Sciatic nerve (tissue), 2 donors: ENCODE results near the gene ANKRD34C. TPM values are rescaled to one million over a fixed set of nuclear protein-coding genes. Genes with fewer than 3 reads are reported as not detected.
"Not testable (repeated sequence)": the region's sequence is repeated elsewhere in the genome, so short reads cannot be mapped to it uniquely, and the experiment has no call there.

ENCODE experiments used
- ATAC-seq: fragments of 200-7000 bp; cut with Tn5 transposase; one replicate; pipeline ENCODE4 v1.9.1; 2020; ENCODE audit warnings: mild to moderate bottlenecking, moderate library complexity
- DNase-seq: peaks from one replicate; pipeline ENCODE4 v3.0.0-alpha.2; 2020; ENCODE audit warnings: low spot score
- intact Hi-C: fragments of 100-400 bp; cut with DNase I; formaldehyde crosslinking; loops from one replicate; pipeline ENCODE4 v1.14.2; 2022
- total RNA-seq: library from RNA; stranded (reverse); fragmentation: NEBNext Ultra II Directional; extraction: Animal tissue kit (Norgen Biotek cat#: 25700); gene quantifications from one replicate; pipeline ENCODE4 v1.2.1, GENCODE V29; 2021
- donor health status: DM: no; HTN: no; CAD: no.
- donor health status: DM: no; HTN: no; CAD: no.

ANKRD34C gene
- total RNA-seq, 1 donor from 2014 or later, result 0.13 TPM

GRCh38 chr15:79310612-79310984 lies 28.1 kb downstream of the ANKRD34C start:
- peak; percentile 44 for ATAC-seq
- DNase-seq, result no peak
- intact Hi-C loops, result no loop called here

- intact Hi-C loops, result no loop called here
- DNase-seq, result peak; percentile 73
- ATAC-seq, result peak; percentile 94
These were observed 28.7 kb downstream of the ANKRD34C start, which contains the start of gene TMED3 for GRCh38 chr15:79310985-79311900. Gene TMED3 (plus strand): TSS chr15:79311112. CDS start chr15:79311250, 138 bp downstream.

- intact Hi-C loops, result no loop called here
- no peak for ATAC-seq
- DNase-seq, result no peak
These were observed 29.5 kb downstream of the ANKRD34C start for GRCh38 chr15:79311901-79312553.

- ATAC-seq (no peak), DNase-seq (no peak)
- intact Hi-C loops, result no loop called here
These were observed 31.7 kb downstream of the ANKRD34C start for GRCh38 chr15:79314186-79314585.

GRCh38 chr15:79314811-79315210 lies 32.3 kb downstream of the ANKRD34C start:
- ATAC-seq (no peak), DNase-seq (no peak)
- intact Hi-C loops, result no loop called here

GRCh38 chr15:79315623-79316328 lies 33.3 kb downstream of the ANKRD34C start:
- DNase-seq (no peak), ATAC-seq (no peak)
- intact Hi-C loops, result no loop called here

GRCh38 chr15:79316864-79317263 lies 34.3 kb downstream of the ANKRD34C start:
- no peak for DNase-seq
- ATAC-seq, result no peak
- intact Hi-C loops, result no loop called here

GRCh38 chr15:79319973-79320372 lies 37.5 kb downstream of the ANKRD34C start:
- not testable (repeated sequence) for DNase-seq, ATAC-seq

GRCh38 chr15:79321876-79322275 lies 39.4 kb downstream of the ANKRD34C start:
- intact Hi-C loops, result no loop called here
- DNase-seq (no peak), ATAC-seq (no peak)

More at GRCh38 chr15:79319973-79320372, 37.5 kb downstream of the ANKRD34C start:
- intact Hi-C loops, result not testable (repeated sequence)

GRCh38 chr15:79322306-79322705 lies 39.8 kb downstream of the ANKRD34C start:
- intact Hi-C loops, result no loop called here
- no peak for ATAC-seq
- DNase-seq, result no peak

GRCh38 chr15:79322945-79323344 lies 40.4 kb downstream of the ANKRD34C start:
- no peak for ATAC-seq
- intact Hi-C loops, result no loop called here
- DNase-seq, result no peak

GRCh38 chr15:79329171-79329611 lies 46.7 kb downstream of the ANKRD34C start:
- no peak for ATAC-seq
- intact Hi-C loops, result no loop called here
- no peak for DNase-seq

Other genes with a start within 250 kb of the ANKRD34C start
- gene RASGRF1, start 191.9 kb upstream of the ANKRD34C start, total RNA-seq, result 3.0 TPM
- 20.6 TPM for gene TMED3, start 28.4 kb downstream of the ANKRD34C start, total RNA-seq
- gene MINAR1, start 149.6 kb downstream of the ANKRD34C start, total RNA-seq, result 0.98 TPM